NCI-H2196 treated with DMSO at 0.1 percent for 48 hours (cell line): ENCODE results near the gene XDH.

Experiments used
- DNase-seq: peaks from one replicate; lab custom pipeline; 2025; ENCODE audit not compliant: unreplicated experiment; lab: John Stamatoyannopoulos, UW

Gene XDH

DNA sequence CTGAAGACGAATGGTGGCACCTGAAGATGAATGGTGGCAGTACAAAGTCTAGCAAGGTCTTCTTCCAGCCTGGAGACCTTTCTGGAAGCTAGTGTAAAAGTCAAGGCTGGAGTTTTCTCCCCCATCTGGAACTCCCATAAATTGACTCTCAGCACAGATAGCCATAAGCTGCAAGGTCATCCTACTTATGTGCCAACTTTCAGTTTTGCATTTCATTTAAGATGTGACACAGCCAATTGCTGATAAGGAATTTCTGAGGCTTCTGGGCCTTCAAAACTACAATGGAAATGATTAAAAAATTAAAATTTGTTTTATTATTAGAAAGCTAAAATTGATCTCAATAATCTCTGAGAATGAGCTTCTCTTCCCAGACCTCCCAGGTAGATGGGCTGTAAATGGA is 10.2 kb downstream of the XDH start:
- DNase-seq, result no peak

DNA sequence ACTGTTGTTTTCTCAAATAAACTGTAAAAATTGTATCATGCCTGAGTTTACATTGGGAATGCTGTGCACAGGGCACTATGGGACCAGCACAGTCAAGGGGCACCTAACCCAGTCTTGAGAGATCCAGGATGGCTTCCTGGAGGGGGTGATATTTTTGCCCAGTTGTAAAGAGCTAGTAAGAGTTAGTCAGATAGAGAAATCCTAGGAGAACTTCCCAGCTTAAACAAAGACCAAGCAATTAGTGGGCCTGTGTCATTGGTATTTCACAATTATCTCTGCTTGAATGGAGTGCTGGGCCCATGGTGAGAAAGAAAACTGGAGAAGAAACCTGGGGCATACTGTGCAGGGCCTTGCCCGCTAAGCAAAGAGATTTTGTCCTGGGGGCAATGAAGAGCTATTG is 12.2 kb downstream of the XDH start:
- no peak for DNase-seq

DNA sequence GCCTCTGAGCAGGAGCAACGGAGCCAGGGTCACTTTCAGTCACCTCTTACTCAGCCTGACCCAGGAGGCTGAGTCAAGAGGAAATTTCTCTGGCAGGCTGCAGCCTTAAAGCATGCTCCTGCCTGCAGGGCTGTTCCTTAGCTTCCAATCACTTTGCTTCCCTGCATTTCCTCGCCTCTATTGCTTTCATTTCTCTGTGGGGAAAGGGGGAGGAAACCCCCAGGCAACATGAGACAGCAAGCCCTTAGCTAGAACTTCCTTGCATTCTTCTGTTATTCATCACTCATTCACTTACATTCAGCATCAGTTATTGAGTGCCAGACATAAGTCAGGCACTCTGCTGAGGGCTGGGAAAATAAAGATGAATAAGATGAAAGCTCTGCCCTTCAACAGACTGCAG is 13.0 kb downstream of the XDH start:
- no peak for DNase-seq

DNA sequence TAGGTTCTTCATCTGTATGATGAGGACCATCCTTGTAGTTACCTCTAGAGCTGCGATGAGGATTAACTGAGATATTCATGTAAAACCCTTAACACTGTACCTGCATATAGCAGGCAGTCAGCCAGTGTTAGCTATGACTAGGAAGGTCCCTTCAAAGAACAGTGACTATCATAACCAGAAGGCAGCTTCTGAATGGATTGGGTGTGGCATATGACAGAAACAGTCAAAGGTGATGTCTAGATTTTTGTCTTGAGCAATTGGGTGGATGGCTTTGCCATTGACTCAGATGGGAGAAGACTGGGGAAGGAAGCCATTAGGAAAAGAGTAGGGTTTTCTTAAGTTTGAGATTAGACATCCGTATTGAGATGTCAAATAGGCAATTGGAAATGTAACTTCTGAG is 15.7 kb downstream of the XDH start:
- DNase-seq, result no peak

DNA sequence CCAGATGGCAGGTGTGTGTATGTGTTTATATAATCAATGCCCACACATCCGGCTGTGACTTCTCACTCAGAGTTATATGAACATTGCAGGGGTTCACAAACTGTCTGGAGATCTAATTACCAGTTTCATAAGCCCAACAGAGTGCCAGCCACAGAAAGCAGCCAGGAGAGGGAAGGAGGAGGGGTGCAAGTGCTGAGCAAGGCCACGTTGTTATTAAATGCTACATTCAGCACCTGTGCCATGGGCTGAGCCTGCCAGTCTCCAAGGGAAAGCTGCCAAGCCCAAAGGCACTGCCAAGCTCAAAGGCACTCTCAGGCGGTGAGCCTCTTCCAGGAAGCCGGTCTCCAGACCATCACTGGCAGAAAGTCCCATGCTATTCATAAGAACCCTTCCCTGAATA is 17.4 kb downstream of the XDH start:
- peak; percentile 79 for DNase-seq

DNA sequence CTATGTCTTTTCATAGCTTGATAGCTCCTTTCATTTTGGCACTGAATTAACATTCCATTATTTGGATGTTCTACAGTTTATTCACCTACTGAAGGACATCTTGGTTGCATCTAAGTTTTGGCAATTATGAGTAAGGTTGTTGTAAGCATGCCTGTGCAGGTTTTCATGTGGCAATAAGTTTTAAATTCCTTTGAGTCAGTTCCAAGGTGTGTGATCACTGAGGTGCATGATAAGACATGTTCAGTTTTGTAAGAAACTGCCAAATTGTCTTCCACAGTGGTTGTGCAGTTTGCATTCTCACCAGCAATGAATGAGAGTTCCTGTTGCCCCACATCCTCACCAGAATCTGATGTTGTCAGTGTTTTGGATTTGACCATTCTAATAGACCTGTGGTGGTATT is 24.2 kb downstream of the XDH start:
- no peak for DNase-seq

DNA sequence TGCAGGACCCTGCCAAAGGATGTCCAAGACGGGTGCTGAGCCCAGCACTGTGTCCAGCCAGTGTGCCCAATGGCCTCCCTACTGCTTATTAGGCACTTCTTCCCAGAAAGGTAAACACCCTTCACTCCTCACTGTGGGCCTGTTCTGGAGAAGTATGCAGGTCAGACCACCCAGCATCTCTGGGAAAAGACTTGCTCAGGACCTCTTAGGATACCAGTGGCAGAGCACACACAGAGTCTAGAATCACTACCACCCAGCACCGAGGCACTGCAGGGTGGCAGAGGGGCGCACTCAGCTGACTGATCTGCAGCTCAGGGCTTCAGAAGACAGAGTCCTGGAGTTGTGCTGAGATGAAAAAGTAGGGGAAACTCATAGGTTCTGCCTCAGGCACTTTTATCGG is 25.8 kb downstream of the XDH start:
- DNase-seq, result no peak

DNA sequence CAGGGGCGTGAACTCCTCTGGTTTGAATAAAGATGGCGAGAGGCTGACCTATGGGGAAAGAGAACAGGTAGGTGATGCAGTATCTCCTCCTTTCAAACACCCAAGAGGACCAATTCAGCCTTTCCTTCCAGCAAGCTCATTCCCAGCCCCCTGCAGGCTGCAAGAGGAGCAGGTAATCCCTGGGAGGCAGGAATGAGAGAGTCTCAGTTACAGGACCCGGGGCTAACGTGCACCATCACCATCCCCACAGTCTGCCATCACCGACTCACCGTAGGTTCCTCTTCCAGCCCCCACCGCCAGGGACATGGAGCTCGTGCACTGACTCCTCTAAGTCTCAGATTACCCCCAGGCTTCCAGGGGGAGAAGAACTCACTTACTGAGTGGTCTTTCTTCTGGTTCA is 26.7 kb downstream of the XDH start:
- no peak for DNase-seq

DNA sequence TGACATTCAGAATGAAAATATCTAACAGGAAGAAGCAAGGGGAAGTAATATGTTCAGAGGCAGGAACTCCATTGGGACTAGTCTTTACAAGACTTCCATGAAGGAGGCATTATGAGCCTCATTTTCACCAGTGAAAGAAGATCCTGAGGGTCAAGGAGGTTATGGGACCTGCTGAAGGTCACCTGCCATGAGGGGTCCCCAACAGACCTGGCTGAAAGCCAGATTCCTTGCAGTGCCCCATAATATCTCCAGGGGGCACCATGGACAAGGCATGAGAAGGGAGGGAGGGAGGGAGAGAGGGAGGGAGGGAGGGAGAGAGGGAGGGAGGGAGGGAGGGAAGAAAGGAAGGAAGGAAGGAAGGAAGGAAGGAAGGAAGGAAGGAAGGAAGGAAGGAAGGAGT is 27.9 kb downstream of the XDH start:
- no peak for DNase-seq

DNA sequence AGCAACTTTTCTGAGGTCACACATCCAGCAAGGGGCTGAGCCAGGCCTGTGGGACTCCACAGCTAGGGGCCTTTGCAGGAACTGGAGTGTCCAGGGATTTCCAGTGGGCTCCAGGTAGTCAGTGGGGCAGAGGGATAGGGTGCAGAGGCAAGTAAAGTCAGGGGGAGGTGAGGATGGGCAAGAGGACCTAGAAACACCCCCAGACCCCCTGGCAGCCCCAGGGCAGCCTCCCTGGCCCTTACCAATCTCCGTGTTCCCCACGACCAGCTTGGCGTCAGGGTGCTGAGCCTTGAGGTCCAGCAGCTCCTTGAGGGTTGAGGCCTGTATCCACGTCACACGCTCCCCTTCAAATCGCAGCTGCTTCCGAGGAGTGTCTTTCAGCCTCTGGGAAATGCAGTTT is 28.4 kb downstream of the XDH start:
- no peak for DNase-seq

DNA sequence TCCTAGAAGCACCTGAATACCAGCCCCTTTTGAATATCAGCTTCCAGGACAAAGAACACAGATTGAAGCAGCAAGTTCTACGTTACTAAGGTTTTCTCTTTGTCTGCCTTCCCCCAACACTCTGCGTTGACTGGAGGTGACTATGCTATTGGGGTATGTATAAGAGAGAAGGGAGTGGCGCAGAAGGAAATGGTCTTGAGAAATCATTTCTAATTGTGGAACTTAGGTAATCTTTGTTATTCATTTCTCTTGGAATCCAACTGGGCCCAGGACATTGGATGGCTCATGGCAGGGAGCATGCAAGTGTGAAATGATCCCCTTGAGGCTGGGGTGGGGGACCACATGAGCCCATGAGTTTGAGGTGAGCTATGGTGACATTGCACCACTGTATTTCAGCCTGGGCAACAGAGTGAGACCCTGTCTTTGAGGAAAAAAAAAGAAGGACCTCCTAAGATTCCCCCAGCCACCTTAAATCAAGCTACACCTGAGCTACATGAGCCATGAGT is 29.7 kb downstream of the XDH start:
- no peak for DNase-seq

DNA sequence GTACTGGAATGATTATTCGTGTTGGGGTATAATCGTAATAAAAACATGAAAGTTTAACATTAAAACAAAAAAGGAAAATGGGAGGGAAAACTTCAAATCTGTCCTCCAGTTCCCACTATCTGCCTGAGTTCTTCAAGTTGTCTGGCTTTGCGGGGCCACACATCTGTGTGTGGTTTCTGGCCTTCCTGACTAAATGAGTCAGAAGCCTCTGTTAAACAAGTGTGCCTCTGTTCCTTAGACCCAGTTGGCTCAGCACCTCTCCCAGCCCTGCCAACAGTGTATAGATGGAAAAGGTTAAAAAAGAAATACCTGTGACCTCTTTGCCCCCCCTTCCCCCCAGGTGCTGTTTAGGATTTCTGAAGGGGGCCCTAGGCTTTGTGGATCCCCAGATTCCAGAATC is 30.2 kb downstream of the XDH start:
- DNase-seq, result no peak

DNA sequence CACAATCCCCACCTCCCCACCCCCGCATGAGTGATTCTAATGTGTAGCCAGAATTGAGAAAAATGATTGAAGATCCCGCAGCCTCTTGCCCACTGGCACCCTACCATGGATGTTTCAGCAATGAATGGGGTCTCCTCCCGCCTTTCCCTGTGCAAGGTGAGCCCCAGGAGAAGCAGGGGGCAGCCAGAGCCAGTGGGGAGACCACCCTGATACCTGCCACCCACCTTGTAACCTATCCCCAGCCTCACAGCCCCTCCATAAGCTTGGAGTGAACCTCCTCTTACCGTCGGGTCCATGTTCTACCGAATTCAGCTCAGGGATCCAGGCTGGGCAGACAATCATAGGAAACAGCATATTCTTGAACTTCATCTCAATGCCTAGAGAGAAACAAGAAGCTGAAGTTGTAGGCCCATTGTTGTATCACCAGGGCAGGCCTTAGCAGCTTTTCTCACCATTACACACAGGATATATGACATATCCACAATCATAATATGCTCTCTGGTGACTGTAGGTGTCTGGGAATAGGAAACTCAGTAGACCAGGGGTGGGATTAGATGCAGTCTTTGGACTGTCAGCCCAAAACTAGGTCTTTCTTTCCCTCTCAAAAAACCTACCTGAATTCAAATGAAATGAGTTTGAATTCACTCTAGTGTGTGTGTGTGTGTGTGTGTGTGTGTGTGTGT is 30.9 kb downstream of the XDH start:
- DNase-seq, result no peak

DNA sequence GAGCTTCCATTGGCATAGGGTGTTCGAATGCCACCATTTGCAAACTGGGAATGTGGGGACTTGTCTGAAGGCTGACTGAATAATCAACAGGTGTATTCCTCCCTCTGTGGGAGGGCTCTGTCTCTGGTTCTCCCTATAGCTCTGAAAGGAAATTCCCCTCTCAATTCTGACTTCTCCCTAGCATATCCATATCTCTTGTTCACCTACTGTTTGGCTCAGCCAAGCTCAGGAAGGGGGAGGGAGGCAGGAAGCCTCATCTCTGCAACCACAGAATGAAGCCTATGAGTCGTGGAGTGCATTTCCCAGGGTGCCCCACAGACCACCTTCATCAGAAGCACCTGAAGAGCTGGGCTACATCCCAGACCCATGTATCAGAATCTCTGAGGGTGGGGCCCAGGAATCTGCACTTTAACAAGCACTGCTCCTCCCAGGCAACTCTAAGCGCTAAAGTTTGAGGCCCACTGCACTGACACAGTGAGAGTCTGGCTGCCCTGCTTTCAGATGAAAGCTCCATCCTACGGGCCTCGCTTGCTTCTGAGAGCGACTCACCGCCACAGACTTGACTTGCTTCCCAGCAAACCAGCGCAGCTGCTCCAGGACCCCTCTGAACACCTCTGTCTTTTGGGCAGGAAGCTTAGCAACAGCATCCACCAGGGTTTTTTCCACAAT is 32.0 kb downstream of the XDH start:
- DNase-seq, result no peak

DNA sequence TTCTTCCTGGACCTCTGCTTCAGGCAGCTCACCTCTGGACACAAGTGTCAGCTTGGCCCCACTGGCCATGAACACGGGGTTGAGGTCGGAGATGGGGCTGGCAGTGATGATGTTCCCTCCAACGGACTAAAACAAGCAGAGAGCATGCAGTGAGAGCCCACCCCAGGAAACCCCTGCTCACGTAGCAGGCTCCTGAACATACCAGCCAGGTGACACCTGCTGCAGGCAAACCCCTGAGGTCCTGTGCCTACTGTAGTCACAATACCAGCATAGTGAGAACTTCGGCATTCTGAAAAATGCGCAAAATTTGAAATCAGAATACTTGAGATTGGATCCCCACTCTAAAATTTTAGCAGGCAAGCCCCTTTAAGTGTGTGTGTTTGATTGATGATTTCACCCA is 32.9 kb downstream of the XDH start:
- no peak for DNase-seq

DNA sequence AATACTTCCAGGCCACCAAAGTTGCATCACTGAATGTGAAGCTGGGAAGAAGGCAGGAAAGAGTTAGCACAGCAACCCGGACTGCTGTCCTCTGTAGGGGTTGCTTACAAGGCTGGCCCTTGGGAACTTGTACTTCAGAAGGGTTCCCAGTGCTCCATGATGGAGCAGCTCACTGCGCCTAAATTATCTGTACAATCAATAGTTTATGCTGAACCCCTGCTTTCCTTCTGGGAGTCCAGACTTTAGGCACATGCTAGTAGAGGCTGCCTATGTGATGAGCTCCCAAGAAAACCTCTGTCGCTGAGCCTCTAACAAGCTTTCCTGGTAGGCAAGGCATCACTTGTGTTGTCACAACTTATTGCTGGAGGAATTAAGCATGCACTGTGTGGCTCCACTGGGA is 34.3 kb downstream of the XDH start:
- no peak for DNase-seq

DNA sequence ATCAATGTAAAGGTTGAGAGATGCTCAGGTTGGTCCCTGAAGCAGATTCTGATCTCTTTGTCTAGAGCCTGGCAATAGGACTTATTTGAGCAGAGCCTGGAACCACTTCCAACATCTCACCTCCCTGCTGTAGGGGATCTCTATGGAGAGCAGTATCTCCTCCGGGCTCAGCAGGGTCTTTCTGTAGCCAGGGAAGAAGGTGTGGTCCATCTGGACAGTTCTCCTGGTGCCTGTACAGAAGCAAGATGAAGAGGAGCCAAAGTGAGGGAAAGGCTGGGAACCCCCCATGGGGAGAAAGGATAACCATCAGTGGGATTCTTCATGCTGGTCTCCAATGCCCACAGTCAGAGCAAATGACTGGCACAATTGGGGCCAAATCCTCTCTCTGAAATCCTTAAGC is 34.8 kb downstream of the XDH start:
- DNase-seq, result no peak

DNA sequence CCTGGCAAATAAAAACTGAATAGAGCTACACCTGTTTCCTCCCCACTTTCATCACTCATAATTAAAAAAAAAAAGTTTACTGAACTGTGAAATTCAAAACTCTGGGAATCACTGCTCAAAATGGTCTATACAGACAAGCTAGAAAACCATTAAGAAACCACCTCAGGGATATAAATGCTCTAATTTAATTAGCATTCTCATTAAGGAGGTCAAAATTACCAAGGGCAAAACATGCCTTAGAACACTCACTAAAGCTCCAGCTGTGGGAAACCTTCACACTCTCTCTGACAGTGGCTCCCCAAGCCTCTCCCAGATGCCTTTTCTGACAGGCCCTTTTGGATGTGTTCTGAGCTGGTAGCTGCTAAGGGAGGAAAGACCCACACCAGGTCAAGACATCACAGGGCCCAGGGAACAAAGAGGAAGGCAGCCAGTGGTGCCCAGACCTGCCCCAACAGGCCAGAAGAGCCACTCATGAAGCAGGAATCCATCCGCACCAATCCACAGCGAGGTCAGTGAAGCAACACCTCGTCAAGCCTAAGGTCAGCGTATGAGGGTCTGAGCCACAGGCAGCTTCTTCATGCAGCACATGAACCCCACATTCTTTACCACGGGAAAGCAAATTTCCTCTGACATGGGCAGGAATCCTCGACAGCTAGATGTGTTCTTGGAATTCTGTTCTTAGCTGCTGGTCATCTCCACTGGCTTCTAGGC is 35.6 kb downstream of the XDH start:
- DNase-seq, result no peak

DNA sequence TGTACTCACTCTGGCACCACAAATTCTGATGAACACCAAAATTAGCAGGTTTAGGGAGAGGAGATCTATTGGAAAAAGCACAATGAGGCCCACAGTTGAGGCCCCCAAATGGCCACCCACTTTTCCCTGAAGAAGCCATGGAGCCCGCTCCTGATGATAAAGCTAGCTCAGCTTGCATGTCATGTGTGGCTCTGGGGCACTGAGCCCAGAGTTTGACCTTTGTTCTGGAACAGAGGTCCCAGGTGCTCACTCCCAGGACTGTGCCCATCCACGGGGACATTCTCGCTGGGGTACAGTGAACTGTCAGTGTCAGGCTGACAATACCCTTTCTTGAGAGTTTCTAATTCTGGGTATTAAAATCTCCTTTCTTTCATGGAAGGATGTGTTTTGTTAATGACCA is 36.2 kb downstream of the XDH start:
- no peak for DNase-seq

DNA sequence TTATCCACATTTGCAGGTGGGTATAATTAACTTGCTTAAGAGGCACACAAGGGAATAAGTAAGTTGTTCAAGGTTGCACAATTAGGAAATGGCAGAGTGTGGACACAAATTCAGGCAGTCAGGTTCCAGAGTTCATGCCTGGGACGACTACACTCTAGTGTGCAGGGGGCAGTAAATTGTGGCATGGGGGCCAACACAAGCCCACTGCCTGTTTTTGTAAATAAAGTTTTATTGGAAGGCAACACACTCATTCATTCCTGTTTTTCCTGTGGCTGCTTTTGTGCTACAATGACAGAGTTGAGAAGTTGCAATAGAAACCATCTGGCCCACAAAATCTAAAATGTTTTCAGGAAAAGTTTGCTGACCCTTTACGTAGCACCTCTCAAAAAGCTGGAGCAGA is 41.4 kb downstream of the XDH start:
- DNase-seq, result no peak

DNA sequence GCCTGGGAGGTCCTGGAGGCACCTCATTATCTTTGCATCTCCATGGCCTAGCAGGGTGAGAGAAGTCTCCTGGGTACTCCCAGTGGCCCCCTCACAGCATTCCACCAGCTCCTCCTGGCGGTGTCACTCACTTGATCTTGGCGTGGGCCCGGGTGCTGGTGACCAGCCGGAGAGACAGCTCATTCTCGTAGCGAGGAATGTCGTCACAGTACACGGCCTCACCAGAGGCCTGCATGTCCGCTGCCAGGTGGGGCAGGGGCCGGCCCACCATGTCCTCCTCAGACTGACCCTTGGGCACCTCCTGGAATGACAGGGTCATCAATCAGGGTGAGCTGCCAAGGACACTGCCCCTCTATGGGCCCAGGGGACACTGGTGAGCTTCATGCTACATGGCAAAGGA is 42.4 kb downstream of the XDH start:
- no peak for DNase-seq

DNA sequence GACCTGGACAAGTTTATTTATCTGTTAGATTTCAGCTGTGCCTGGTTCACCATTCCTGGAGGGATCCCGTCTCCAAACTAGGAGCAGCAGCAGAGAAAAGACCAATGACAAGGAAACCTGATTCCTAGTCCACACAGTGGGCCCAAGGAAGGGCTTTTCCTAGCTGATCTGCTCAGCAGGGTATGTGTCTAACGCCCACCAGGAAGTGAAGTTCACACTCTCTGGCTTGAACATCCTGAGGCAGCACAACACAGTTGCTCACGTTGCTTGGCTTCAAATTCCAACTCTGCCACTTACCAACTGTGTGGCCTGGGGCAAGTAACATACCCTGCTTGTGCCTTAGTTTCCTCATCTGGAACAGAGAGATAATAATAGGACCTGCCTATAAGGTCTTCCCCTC is 42.9 kb downstream of the XDH start:
- no peak for DNase-seq
